GM12864 (cell line): ENCODE results near the gene DMAC2.

Source experiments
- DNase-seq: peaks from one replicate; pipeline ENCODE4 v3.0.0-alpha.2; 2011; ENCODE audit warnings: low read depth
- H3K4me3 ChIP-seq: 2 replicates; pipeline ENCODE4 v1.5.1; 2011; ENCODE audit warnings: mild to moderate bottlenecking, low read depth, low read length, control low read depth
- CTCF ChIP-seq: IDR thresholded peaks from 2 replicates; pipeline ENCODE4 v1.5.1; 2011; ENCODE audit warnings: low read depth, mild to moderate bottlenecking, moderate library complexity, low read length, control low read depth, inconsistent platforms; ENCODE audit errors: missing control alignments

Gene DMAC2

GRCh38 chr19:41420101-41420880 is 19.4 kb downstream of the DMAC2 start:
- no peak for TF ChIP-seq CTCF
- no peak overlapping the region for H3K4me3 ChIP-seq
- DNase-seq: no peak

- H3K4me3 ChIP-seq: no peak overlapping the region
- TF ChIP-seq CTCF: no peak
- no peak for DNase-seq
Measured at GRCh38 chr19:41416194-41416674, 23.5 kb downstream of the DMAC2 start.

GRCh38 chr19:41415154-41415571 is 24.5 kb downstream of the DMAC2 start:
- DNase-seq: no peak

GRCh38 chr19:41414461-41414860 is 25.3 kb downstream of the DMAC2 start:
- TF ChIP-seq CTCF: no peak
- H3K4me3 ChIP-seq: no peak overlapping the region
- no peak for DNase-seq

More at GRCh38 chr19:41415154-41415571, 24.5 kb downstream of the DMAC2 start:
- no peak for TF ChIP-seq CTCF
- no peak overlapping the region for H3K4me3 ChIP-seq

GRCh38 chr19:41413947-41414346 is 25.8 kb downstream of the DMAC2 start:
- no peak for TF ChIP-seq CTCF
- no peak overlapping the region for H3K4me3 ChIP-seq
- DNase-seq: no peak

GRCh38 chr19:41412953-41413352 is 26.8 kb downstream of the DMAC2 start:
- no peak for TF ChIP-seq CTCF
- H3K4me3 ChIP-seq: no peak overlapping the region
- DNase-seq: no peak

GRCh38 chr19:41411968-41412265 is 27.8 kb downstream of the DMAC2 start:
- no peak for DNase-seq
- TF ChIP-seq CTCF: no peak
- no peak overlapping the region for H3K4me3 ChIP-seq
